Peyer's patch (tissue), 4 donors: Measurements from ENCODE around the gene STUM.

Experiments
- CTCF ChIP-seq, 6 experiments: fragments of 450-650 bp in 4 of 6; fragments of 200-600 bp in 2 of 6; sonication (generic) in 1 of 6; IDR thresholded peaks; one replicate each; pipeline ENCODE4 v1.5.1; 2017 to 2019; ENCODE audit warnings: antibody characterized with exemption in 6 of 6, mild to moderate bottlenecking in 3 of 6, moderate library complexity in 1 of 6
- POLR2A ChIP-seq, 2 donors: fragments of 450-650 bp; IDR thresholded peaks; one replicate each; pipeline ENCODE4 v1.5.1; 2017; ENCODE audit warnings: antibody characterized with exemption in 2 of 2, mild to moderate bottlenecking in 2 of 2, moderate library complexity in 2 of 2

- TF ChIP-seq CTCF (IDR thresholded peaks at IDR 0.05), result no peak
- TF ChIP-seq POLR2A (IDR thresholded peaks at IDR 0.05), result no peak
Measured at GRCh38 chr1:226558036-226558650, 9.6 kb downstream of the STUM start.
